Measurements from ENCODE around the gene DNAJB8. TPM values are rescaled to one million over a fixed set of nuclear protein-coding genes. Genes with fewer than 3 reads are reported as not detected.
A peak's percentile ranks its signal among the peaks of the same experiment; 100 is the strongest.

DNAJB8 gene
- total RNA-seq, 2 donors from 2014 or later, result not detected

DNA sequence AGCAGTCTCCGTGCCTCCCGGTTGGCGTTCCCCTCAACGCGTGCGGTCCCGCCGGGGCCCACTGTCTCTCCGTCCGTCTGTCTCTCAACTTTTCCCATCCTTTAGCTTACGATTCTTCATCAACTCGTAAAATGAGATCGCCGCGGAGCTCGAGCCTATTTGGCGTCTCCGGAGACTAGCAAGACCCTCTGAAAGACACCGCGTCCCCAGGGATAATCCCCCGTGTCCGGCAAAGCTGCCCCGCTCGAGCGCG is 22.9 kb upstream of the DNAJB8 start:
- Histone ChIP-seq H3K9me3 (ENCODE audit: control insufficient read depth, low read length) (no peaks in the 10 kb centered on the region), H3K27ac (ENCODE audit: low read depth, low read length) (no peak overlapping the region), H3K4me1 (ENCODE audit: control insufficient read depth, insufficient read depth, low read length) (peaks cover 5% of the 10 kb centered on the region), H3K27me3 (ENCODE audit: control insufficient read depth, insufficient read depth, low read length, poor library complexity, severe bottlenecking) (peaks cover 100% of the 10 kb centered on the region), H3K36me3 (ENCODE audit: control insufficient read depth, insufficient read depth, low read length) (no peaks in the 10 kb centered on the region), H3K9ac (ENCODE audit: extremely low read depth, low read length, poor library complexity, severe bottlenecking) (no peak overlapping the region), H3K4me3 (ENCODE audit: low read length) (peak overlapping the region; percentile 71)
- 0 to 1% methylated on average over 6 to 26 of the region's 26 CpGs for WGBS, 2 experiments (ENCODE audit: insufficient coverage in 1 of 2, insufficient read length in 1 of 2)
- H3K9me3 Mint-ChIP-seq, result no peaks in the 10 kb centered on the region
- H3K4me1 Mint-ChIP-seq, result peaks cover 24% of the 10 kb centered on the region
- H3K36me3 Mint-ChIP-seq (ENCODE audit: low read depth), result no peaks in the 10 kb centered on the region
- H3K27ac Mint-ChIP-seq, result no peak overlapping the region
- no peak for DNase-seq
- TF ChIP-seq, protein P1, sequence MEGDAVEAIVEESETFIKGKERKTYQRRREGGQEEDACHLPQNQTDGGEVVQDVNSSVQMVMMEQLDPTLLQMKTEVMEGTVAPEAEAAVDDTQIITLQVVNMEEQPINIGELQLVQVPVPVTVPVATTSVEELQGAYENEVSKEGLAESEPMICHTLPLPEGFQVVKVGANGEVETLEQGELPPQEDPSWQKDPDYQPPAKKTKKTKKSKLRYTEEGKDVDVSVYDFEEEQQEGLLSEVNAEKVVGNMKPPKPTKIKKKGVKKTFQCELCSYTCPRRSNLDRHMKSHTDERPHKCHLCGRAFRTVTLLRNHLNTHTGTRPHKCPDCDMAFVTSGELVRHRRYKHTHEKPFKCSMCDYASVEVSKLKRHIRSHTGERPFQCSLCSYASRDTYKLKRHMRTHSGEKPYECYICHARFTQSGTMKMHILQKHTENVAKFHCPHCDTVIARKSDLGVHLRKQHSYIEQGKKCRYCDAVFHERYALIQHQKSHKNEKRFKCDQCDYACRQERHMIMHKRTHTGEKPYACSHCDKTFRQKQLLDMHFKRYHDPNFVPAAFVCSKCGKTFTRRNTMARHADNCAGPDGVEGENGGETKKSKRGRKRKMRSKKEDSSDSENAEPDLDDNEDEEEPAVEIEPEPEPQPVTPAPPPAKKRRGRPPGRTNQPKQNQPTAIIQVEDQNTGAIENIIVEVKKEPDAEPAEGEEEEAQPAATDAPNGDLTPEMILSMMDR (conservative IDR thresholded peaks at IDR 0.05), result no peak
- H3K27me3 Mint-ChIP-seq (ENCODE audit: insufficient read depth), result peaks cover 94% of the 10 kb centered on the region
- peak overlapping the region; percentile 62 for H3K4me3 Mint-ChIP-seq

DNA sequence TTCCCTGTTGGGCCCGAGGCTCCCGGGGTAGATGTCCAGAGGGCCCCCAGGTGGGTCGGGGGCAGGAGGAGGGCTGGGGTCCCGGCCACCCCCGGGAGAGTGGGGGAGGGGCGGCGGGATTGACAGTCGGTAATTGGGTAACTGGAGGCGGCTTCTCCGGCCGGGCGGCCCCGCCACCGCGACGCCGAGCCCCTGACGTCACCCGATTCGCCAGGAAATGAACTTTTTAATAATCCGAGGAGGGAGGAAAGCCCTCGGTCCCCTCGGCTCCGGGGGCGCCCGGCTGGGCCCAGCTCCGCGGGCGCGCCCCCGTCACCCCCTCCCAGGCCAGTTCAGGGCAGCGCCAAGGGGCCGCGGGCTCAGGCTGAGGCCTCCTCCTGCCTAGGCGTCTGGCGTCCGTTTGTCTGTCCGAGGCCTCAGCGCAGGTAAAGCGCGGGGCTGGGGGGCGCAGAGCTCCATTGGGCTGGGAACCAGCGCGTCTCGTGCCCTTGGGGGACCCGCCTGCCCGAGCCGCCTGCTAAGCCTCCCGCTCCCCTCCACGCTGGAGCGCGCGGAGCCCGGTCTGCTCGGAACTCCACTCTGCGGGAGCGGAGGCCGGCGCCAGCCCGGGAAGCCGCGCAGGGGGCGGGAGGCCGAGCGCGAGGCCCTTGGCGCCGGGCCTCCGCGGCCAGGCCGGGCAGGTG is 22.4 kb upstream of the DNAJB8 start:
- Histone ChIP-seq H3K27ac (ENCODE audit: low read depth, low read length) (no peak overlapping the region), H3K27me3 (ENCODE audit: control insufficient read depth, insufficient read depth, low read length, poor library complexity, severe bottlenecking) (peaks cover 100% of the 10 kb centered on the region)
- 1% methylated on average over 21 to 71 of the region's 71 CpGs for WGBS, 2 experiments (ENCODE audit: insufficient coverage in 1 of 2, insufficient read length in 1 of 2)

DNA sequence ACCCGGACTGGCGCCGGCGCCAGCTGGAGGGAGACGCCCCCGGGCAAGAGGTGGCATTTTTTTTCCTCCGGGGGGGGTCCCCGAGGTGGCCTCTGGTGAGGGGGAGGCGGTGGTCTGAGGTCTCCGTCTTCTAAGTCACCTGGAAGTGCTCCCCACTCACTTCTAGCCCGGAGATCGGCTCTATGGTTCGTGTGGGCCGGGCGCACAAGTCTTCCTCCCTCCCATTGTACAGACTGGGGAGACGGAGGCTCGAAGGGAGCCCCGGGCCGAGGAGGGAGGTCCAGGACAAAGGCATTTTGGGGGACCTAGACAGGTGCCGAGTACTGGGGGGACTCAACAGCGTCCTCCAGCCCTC is 21.9 kb upstream of the DNAJB8 start:
- TF ChIP-seq, protein P1 (conservative IDR thresholded peaks at IDR 0.05), result no peak
- H3K9me3 ChIP-seq (ENCODE audit: control insufficient read depth, low read length), result no peaks in the 10 kb centered on the region
- peaks cover 100% of the 10 kb centered on the region for H3K27me3 ChIP-seq (ENCODE audit: control insufficient read depth, insufficient read depth, low read length, poor library complexity, severe bottlenecking)
- H3K4me1 ChIP-seq (ENCODE audit: control insufficient read depth, insufficient read depth, low read length), result peaks cover 8% of the 10 kb centered on the region
- peak overlapping the region; percentile 62 for H3K4me3 Mint-ChIP-seq
- H3K27ac Mint-ChIP-seq, result no peak overlapping the region
- H3K27ac ChIP-seq (ENCODE audit: low read depth, low read length), result no peak overlapping the region
- no peak for DNase-seq
- H3K36me3 ChIP-seq (ENCODE audit: control insufficient read depth, insufficient read depth, low read length), result no peaks in the 10 kb centered on the region
- peaks cover 29% of the 10 kb centered on the region for H3K4me1 Mint-ChIP-seq
- peak overlapping the region; percentile 71 for H3K4me3 ChIP-seq (ENCODE audit: low read length)
- H3K9me3 Mint-ChIP-seq, result no peaks in the 10 kb centered on the region
- WGBS, 2 experiments (ENCODE audit: insufficient coverage in 1 of 2, insufficient read length in 1 of 2), result 1 to 2% methylated on average over 9 to 21 of the region's 21 CpGs
- H3K36me3 Mint-ChIP-seq (ENCODE audit: low read depth), result no peaks in the 10 kb centered on the region
- no peak overlapping the region for H3K9ac ChIP-seq (ENCODE audit: extremely low read depth, low read length, poor library complexity, severe bottlenecking)
- peaks cover 94% of the 10 kb centered on the region for H3K27me3 Mint-ChIP-seq (ENCODE audit: insufficient read depth)

More for the DNA sequence above, 22.4 kb upstream of the DNAJB8 start:
- peaks cover 5% of the 10 kb centered on the region for H3K4me1 ChIP-seq (ENCODE audit: control insufficient read depth, insufficient read depth, low read length)
- peak overlapping the region; percentile 71 for H3K4me3 ChIP-seq (ENCODE audit: low read length)
- H3K9me3 Mint-ChIP-seq, result no peaks in the 10 kb centered on the region
- H3K27ac Mint-ChIP-seq, result no peak overlapping the region
- peak; percentile 79 for DNase-seq
- no peaks in the 10 kb centered on the region for H3K9me3 ChIP-seq (ENCODE audit: control insufficient read depth, low read length)
- TF ChIP-seq, protein P1 (conservative IDR thresholded peaks at IDR 0.05), result no peak
- no peak overlapping the region for H3K9ac ChIP-seq (ENCODE audit: extremely low read depth, low read length, poor library complexity, severe bottlenecking)
- H3K27me3 Mint-ChIP-seq (ENCODE audit: insufficient read depth), result peaks cover 94% of the 10 kb centered on the region
- no peaks in the 10 kb centered on the region for H3K36me3 Mint-ChIP-seq (ENCODE audit: low read depth)
- H3K4me3 Mint-ChIP-seq, result peak overlapping the region; percentile 62
- no peaks in the 10 kb centered on the region for H3K36me3 ChIP-seq (ENCODE audit: control insufficient read depth, insufficient read depth, low read length)
- H3K4me1 Mint-ChIP-seq, result peaks cover 24% of the 10 kb centered on the region
